HG02981 (cell line): ENCODE data around the gene GALNT13.

Source experiments
- ATAC-seq: cut with Tn5 transposase; IDR thresholded peaks from one replicate; pipeline ENCODE4 v1.9.1; 2021; ENCODE audit warnings: mild to moderate bottlenecking, moderate library complexity; ENCODE audit not compliant: unreplicated experiment

GALNT13 gene

DNA sequence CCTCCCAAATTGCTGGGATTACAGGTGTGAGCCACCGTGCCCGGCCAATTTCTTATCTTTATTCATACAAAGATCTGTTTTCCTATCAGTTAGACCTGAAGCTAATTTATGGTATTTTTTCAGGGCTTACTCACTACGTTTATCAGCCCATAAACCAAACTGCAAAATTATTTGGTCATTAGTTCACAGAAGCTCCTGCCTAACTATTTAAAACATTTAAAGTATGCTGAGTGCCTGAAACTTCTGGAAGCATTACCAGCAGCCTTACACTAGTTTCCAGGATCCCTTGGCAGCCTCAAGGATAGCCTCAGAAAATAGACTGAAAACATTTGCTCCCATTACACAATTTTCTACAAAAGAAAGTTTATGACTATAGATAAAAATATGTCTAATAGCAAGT lies 68.8 kb downstream of the GALNT13 start:
- no peak for ATAC-seq

DNA sequence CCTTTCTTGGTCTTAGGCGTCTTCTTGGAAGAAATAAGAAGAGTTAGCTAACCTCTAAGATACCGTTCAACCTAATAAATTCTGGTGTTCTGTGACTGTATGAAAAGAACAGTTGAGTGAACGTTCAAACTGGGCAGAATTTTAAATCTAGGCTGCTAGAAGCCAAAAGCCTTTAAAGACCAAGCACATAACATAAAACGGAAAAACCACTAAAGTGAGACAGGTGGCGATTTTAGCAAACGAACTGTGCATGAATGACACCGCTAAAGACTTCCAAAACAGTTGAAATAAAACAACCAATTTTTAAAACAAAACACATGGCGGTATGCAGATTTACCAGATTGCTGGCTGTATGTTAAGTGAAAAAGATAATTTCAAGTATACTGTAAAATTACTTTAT lies 73.1 kb downstream of the GALNT13 start:
- ATAC-seq = no peak

DNA sequence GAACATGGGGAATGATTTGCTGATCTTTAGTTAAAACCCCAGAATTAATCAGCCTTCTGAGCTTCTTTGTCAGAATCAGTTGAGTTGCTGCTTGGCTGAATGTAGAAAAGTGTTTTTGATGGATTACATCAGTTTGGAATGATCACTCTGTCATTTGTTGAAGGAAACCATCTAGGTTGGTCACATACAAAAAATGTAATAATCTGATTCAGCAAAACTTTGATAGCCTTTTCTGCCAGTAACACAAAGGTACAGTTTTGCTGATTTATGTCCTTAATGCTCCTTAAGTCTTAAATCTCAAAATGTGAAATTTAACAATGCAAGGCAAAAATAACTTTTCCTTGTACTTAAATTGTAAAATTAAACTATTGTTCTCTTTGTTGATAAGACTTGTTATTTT lies 74.3 kb downstream of the GALNT13 start:
- ATAC-seq = no peak

DNA sequence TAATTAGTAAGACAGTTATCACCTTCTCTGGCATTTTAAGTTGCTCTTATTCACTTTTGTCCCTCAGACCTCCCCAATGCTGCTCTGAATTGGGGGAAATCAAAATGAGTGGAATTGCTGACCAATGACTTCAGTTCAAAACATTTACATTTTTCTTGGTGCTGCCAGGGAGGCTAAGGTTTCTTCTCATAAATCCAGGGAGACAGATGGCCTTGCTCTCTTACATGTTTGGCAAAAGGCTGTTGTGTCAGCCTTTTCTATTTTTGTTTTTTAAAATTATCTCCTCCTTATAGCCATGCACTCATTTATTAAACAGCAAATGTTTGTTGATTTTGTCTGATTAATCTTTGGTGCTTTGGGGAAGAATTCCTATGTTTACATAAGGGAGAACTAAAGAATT lies 82.0 kb downstream of the GALNT13 start:
- ATAC-seq = no peak

DNA sequence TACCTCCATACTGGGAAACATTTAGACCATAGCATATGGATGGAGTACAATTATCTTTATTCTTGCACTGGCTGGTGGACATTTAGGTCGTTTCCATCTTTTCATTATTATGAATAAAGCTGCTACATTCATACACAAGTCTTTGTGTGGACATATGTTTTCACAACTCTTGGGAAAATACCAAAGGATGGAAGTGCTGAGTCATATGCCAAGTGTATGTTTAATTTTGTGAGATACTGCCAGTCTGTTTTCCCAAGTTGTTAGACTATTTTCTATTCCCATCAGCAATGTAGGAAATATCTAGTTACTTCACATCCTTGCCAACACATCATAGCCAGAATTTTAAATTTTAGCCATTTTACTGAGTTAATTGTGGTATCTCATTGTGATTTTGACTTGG lies 91.5 kb downstream of the GALNT13 start:
- no peak for ATAC-seq

DNA sequence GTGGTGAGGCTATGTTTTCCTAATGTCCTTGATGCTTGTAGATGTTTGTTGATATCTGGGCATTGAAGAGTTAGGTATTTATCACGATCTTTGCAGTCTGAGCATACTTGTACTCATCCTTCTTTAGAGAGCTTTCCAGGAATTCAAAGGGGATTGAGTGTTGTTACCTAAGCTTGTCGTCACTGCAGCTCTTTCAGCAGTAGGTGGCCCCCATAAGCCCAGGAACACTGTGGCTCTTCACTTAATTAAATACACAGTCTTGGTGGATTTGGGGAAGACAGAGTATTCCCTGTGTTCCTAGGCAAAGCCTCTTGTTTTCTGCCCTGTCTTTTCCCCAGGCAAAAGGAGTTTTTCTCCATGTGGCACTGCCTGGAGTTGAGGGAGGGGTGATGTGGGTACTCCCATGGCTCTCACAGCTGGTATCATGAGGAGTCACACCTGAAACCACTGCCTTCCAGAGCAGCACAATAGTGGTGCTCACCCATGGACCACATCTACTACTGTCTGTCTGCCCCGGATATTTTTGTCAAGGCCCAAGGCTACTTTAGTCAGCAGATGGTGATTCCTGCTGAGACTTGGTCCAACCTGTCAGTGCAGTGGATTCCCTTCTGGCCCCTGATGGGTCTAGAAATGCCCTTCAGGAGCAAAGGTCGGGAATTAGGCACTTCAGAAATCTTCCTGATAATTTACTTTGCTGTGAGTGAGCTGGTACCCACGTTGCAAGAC lies 95.7 kb downstream of the GALNT13 start:
- no peak for ATAC-seq

DNA sequence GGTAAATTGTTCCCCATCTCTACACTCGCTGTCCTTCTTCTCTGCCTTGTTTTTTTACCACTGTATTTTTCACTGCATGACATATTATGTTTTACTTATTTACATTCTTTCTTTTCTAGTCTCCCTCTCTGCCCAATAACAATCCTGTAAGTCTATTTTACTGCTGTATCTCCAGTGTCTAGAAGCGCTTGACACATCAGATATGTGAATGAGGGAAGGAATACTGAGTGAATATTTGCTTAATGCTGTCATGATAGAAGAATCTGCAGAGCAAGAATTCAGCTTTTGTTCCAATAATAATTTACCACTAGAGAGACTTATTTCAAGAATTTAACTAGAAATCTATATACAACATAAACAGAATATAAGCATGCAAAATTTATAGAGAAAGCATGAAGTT lies 99.5 kb downstream of the GALNT13 start:
- ATAC-seq = no peak

DNA sequence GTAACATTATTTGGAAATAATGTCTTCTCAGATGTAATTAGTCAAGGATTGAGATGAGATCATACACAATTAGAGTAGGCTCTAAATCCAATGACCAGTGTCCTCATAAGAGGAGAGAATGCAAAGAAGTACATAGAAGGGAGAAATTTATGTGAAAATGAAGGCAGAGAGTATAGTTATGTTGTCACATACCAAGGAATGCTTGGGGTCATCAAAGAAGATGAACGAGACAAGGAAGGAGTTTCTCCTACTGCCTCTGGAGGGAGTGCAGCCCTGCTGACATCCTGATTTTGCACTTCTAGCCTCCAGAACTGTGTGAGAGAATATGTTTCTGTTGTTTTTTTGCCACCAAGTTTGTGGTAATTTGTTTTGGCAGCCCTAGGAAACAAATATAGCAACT lies 100.1 kb downstream of the GALNT13 start:
- ATAC-seq = no peak

DNA sequence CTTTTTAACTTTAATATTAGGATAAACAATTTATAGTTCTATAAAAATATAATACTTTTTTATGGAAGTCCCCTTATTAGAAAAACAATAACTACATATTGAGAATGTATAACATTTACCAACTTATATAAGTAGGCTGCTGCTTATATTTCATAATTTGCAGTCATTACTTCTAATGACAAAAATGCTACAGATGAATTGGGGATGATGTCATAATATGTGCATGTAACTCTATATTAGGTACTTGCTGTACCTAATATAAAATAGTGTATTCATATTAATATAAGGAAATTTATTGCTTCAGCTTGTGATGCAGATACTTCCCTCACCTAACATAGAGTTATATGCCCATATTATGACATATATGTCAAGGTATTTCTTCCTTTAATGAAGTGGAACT lies 100.7 kb downstream of the GALNT13 start:
- ATAC-seq = no peak

DNA sequence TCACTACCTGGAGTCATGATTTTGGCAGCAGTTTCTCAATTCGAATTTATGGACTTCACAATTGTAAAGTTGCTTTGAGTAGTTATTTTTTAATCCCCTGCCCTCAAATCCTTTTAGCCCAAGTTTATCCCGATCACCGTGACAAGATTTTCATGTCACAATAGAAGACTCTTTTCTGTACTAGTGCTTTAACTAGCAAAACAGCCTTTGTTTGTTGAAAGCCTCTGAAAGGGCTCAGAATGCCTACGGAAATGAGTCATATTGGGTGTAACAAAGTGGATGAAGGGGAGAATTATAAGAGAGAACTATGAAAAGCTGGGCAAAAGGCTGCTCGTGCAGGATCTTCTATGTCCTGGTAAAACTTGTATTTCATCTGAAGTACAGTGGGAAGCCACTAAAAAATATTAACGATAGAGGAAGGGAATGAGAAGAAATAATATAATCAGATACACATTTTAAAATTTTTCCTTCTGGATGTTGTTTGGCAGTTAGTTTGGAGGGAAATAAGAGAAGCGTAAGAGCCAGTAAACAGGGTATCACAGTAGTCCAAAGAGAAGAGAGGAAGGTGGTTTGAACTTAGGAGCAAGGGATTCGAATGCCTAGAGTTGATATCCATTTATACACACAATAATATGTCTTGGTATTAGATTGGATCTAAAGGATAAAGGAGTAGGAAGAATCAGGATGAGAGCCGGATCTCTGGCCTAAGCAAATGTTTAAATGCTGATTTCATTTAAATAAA lies 114.9 kb downstream of the GALNT13 start:
- ATAC-seq = no peak

DNA sequence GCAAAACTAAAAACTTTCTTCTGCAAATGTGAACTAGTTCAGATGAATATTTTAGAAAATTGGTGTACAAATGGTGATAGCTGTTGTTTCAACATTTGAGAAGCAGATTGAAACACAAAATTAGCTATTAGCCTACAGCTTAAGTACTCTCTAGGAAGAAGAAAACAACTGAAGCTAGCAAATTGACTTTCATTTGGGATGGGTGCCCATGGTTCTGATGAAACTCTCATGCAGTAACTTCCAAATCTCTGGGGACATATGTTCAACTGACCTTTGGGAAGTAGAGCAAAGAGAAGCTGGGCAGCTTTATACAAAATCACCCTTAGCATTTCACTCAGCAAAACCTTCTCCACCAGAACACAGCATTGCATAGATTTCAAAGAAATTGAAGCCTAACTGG lies 119.0 kb downstream of the GALNT13 start:
- ATAC-seq = no peak

DNA sequence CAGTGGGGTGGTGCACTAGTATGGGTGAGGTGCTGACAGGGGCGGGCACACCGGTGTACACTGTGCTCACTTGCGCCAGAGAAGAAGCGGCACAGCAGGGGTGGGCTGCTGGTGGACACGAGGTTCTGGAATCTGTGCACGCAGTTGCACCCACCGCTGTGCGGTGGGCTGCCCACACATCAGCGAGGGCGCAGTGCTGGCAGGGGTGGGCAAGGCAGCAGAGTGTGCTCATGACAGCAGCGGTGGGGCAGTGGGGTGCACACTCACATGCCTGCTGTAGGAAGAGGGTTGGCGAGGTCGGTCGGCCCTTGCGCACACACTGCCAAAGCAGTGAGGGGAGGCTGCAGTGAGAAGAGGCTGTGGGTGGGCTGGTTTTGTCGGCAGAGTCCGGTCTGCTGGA lies 141.8 kb downstream of the GALNT13 start:
- no peak for ATAC-seq

DNA sequence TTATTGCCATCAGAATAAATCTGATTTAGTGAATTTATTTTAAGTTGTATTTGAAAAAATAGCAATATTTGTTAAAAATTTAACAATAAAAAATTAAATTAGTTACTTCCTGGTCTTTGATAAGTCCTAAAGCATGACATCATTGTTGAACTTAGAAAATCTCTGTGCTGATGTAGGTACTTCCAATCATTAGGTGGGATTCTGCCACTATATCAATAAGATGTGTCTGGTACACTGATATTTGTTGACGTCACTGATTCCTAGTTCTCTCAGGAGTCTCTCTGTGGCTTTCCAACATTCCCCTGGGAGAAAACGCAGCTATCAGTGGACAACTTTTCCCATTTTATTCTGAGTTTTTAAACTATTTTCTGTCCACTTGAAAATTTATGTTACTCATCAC lies 143.5 kb downstream of the GALNT13 start:
- ATAC-seq = no peak

DNA sequence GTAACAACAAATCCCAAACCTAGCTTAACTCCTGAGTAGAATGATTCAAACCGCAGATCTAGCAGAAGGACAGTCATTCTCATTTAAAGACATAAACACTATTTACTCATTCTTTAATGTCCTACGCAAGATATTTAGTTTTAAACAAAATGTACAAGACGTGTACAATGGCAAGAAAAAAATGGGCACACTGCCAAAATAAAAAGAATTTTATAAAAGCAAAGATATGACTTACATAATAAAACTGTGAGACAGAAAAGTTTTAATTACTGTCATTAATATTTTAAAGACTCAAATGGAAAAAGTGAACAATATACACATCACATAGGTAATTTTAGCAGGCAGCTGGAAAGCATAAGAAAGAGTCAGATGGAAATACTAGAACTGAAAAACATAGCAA lies 157.8 kb downstream of the GALNT13 start:
- ATAC-seq = no peak

DNA sequence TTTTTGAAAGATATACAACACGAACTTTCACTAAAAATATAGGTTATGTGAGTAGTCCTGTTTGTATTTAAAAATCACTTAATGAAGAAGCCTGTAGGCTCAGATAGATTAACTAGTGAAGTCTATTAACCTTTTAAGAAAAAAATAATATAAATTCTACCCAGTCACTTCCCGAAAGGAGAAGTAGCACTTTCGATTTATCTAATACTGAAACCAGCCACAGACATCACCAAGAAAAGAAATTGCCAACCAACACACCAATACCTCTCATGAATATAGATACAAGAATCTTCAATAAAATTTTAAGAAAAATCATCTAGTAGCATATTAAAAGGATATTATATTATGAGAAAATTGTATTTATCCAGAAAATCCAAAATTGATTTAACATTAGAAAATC lies 160.5 kb downstream of the GALNT13 start:
- peak; percentile 56 for ATAC-seq

DNA sequence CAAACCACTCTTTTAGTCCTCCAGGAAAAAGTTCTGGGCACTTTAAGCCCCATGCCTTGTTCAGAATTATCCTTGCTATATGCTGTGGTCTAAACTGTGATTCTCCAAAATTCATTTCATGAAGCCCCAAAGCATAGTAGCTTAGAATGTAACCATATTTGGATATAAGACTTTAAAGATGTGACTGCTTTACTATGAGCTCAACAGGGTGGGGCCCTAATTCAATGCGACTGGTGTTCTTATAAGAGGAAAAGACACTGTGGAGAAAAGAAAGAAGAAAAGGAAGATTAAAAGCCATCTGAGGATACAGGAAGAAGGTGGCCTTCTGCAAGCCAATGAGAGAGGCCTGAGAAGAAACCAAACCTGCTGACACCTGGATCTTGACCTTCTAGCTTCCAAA lies 174.8 kb downstream of the GALNT13 start:
- ATAC-seq = no peak

DNA sequence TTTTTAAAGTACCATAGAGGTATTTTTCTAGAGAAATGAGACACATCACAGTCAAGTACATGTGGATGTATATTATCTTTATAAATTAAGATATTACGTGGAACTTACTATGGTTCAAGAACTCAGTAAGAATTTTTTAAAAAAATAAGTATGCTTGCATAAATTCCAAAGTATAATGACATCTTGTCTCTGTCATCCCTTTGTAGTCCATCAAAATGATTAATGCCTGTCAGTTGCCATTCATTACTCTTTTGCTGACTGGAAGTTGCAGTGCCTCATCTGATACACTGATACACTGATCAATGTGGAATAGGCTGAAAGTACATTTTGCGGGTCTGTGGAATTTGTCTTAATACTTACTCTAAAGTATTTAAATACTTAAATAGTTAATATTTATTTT lies 177.2 kb downstream of the GALNT13 start:
- ATAC-seq = no peak

DNA sequence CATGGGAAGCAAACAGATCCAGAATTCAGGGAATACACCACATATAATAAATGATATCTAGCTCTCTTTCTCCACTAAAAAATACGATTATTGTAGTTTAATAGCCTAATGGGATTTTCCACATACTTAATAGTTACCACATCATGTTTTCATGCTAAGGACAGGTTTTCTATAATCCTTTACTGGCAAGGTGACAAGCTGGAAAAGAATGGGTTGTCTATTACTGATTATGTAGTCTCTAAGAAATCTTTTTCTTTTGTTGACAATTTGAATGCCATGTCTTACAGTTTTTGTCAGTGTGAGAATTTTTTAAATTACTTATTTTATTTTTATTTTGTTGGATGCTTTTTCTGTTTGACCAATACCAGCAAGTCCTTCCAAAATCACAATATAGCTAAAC lies 177.8 kb downstream of the GALNT13 start:
- no peak for ATAC-seq

DNA sequence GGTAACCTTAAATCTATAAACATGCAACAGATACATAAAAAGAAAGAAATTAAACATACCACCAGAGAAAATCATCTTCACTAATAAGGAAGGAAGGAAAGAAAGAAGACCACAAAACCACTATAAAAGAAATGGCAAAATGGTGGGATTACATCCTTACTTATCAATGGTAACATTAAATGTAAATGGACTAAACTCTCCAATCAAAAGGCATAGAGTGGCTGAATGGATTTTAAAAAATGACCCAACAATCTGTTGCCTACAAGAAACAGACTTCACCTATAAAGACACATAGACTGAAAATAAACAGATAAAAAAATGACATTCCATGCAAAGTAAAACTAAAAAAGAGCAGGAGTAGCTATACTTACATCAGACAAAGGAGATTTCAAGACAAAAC lies 195.4 kb downstream of the GALNT13 start:
- no peak for ATAC-seq

DNA sequence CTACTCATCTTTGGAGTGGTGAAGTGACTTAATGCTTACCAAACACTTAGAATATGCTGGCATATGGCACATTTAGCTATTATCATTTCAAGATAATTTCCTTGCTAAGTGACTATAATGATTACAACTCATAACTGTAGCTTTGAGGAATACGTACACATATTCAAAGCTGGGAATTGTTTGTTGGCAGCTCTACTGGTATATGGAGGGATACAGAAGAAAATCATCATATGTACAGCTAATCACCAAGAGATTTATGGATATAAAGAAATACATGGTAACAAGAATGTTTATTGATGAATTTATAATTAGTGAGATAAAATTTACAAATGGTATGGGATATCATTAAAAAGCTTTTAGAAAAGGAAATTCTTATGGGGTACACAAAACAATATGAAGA lies 207.2 kb downstream of the GALNT13 start:
- no peak for ATAC-seq

DNA sequence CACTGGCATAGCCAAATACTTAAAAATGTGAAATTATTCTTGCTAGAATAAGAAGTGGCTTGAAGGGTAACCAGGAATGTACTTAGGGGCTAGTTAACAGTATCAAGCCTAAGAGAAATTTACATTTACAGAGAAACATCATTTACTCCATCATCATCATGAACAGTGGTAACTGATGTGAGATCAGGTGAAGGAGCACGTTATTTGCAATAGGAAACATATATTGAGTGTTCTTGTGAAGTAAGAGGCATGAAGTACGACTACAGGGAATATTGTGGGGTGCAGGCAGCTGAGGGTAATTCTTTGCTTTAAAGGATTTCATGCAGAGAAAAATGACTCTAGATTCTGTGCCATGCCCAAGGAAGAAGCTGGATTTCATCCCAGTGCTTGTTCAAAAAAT lies 220.8 kb downstream of the GALNT13 start:
- no peak for ATAC-seq

DNA sequence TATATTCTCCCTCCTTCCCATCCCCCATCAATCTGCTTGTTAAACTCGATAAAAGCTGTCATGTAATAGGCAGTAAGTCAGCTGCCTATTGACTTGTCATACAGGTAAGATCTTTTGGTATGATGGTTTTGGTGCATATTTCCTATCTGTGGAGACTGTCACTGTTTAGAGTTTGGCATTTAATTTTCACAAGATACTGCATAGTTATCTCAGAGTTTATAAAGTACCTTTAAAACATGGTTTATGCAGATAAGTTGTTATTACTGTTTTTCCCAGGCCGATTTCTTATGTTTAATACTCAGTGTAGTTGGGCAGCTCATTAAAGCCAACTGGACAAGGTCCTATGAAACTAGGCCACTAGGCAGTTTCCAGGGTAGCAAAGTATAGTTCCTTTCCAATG lies 222.1 kb downstream of the GALNT13 start:
- no peak for ATAC-seq
